DMS114 treated with DMSO at 0.1 percent for 48 hours (cell line): ENCODE data around the gene CCDC28A.

ENCODE experiments used
- DNase-seq: peaks from one replicate; lab custom pipeline; 2025; ENCODE audit not compliant: unreplicated experiment; lab: John Stamatoyannopoulos, UW

Gene CCDC28A

DNA sequence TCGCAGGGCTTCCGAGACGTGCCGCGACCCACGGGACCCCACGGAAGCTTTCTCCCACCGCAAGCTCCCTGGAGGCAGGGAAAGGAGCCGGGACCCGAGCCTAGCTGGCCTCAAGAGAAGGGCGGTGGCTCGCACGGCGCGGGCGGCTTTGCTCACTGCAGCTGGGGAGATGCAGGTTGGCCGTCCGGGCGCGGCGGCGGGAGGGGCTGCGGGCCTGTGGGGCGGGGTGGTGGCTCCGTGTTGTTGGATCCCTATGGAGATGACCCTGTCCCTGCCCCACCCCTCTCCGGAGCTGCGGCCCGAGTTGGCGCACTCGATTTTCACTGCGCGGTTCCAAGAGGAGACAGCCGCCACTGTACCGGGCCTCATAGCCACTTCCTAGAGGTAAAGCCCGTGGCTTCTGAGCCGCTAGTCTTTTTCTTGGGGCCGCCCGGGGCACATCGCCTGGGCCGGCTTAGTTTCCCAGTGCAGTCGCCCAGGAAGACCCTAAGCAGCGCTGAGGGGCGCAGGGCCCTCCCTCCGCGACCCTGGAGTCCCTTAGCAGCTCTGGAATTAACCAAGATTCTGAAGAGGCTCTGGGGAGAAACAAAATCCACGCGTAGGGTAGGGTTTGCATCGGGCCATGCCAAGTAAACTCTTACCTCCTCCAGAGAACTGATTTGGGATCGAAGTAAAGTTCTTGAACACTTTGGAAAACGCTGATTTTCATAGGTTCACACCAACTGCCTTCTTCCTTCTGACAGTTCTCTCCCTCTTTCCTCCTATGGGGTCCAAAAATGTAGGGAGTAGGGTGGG lies 22.4 kb downstream of the CCDC28A start, which contains the start of gene ECT2L:
Gene ECT2L (plus strand): TSS at position 279 of the 795 bp plus-strand sequence. CDS start 17,188 bp downstream, outside the sequence.
- DNase-seq: no peak

DNA sequence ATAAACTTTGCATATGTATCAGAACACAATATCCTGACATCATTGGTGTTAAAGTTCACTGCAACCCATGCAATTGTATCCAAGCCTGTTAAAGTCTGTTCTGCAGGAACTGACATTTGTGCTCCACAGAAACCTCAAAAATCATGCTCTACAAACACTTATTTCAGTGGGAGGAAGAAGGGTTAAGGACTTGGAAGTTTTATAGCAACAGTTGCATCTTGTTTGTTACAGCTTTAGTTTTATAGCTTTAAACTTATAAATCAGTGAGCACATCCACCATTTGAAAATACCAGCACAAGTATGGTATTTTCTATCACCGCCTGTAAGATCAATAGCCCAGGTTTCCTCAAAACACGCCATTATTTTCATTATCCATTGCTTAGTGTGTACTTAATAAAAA lies 23.2 kb downstream of the CCDC28A start:
- DNase-seq: no peak

DNA sequence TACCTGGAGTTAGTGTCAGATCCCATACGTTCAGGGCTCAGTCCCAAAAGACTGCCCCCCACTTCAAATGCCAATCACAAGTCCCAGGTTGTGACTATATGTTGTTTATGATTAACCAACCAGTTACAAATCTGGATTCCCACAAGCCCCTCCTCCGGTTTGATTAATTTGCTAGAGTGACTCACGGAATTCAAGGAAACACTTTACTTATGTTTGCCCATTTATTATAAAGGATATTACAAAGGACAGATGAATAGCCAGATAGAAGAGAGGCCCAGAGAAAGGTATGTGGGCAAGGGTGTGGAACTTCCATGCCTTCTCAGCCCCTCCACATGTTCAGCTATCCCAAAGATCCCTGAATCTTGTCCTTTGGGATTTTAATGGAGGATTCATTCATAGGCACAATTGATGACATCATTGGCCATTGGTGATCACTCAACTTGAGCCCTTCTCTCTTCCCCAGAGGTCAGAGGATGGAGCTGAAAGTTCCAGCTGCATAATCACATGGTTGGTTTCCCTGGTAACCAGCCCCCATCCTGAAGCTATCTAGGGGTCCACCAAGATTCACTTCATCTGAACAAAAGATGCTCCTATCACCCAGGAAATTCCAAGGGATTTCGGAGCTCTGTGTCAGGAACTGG lies 24.4 kb downstream of the CCDC28A start:
- no peak for DNase-seq

DNA sequence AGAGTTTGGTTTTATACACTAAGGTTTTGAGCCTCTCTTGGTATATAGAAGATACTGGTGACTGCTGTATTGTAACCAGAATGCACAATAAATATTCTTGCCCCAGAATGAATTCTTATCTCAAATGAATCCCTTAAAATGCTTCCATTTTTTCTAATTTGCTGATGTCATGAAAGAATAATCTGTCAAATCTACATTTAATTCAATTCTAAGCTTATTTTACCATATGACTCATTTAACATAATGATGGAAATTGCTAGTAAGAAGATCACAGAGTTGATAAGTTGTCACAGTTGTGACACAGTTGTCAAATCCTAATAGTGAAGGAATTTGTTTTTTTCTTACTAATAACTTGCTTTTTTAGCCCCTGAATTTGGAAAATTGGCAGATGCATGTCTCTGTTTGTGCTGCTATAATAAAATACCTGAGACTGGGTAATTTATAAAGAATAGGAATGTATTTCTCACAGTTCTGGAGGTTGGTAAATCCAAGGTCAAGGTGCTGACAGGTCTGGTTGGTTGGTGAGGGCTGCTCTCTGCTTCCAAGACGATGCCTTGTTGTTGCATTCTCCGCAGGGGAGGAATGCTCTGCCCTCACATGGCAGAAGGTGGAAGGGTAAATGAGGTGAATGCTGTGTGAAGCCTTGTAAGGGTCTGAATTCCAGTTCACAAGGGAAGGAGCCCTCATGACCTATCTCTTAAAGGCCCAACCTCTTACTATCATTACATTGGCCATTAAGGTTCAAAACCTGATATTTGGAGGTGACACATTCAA lies 27.0 kb downstream of the CCDC28A start:
- DNase-seq: no peak

DNA sequence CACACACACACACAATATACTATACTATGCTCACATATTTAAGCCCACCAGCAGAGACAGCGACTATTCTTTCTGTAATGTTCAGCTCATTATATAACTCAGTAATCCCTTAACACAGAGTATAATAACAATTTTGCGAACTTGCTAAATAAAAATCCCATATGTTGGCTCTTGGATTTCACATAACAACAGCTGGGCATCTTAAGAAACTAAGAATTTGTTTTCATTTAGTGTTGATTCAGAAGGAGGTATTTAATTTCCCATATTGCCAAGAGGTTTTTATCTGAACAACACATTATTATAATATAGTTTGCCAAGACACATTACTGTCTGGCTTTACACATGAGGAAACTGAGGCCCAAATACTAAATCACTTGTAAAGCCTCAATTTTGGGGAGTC lies 29.8 kb downstream of the CCDC28A start:
- DNase-seq: no peak

DNA sequence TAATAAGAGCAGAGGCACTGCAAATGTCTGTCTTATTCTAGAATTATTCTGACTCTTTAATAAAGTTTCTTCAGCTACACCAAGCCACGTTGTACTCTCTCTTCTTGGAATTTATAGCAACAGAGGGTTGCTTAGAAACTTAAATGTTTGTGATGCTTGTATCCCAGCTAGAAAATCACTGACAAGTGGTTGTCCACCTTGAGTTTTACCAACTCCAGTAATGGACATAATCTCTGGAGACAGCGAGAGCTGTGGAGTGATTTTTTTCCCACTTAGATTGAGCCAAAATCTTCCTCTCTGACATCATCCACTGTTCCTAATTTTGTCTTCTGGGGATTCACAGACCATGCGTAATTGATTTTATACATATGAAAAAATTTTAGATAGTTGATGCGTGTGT lies 30.3 kb downstream of the CCDC28A start:
- DNase-seq: no peak

DNA sequence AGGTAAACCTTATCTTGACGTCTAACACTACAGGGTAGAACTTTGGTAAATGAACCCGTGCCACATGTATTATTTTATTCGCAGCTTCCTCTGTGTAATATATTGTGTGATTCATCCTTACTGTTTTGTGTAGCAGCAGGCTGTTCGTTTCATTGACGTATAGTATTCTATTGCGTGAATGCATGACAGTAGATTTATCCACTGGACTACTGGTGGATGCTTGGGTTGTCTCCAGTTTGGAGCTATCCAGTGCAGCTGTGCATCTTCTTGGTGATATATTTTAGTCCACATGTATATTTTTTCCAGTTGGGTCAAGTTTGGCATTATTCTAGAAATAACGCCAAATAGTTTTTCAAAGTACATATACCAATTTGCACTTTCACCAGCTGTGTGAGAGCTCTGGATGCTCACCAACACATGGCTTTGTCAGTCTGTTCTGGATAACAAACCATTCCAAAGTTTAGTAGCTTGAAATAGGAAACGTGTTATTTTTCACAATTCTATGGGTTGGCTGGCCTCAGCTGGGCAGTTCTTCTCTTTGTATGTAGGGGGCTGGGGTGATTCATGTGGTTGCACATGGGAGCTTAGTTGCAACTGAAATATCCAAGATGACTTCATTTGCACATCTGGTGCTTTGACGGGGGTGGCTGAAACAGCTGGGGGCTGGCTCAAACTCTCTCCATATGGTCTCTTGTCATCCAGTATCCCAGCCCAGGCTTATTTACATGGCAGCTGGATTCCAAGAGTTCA lies 31.6 kb downstream of the CCDC28A start:
- no peak for DNase-seq

DNA sequence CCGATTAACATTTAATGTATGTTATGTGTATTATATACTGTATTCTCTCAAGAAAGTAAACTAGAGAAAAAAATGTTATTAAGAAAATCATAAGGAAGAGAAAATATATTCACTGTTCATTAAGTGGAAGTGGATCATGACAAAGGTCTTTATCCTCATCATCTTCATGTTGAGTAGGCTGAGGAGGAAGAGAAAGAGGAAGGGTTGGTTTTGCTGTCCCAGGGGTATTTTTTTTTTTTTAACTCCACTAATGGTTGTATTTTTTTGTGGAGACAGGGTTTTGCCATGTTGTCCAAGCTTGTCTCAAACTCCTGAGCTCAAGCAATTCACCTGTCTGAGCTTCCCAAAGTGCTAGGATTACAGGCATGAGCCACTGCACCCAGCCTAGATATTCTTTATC lies 33.3 kb downstream of the CCDC28A start:
- DNase-seq: no peak

DNA sequence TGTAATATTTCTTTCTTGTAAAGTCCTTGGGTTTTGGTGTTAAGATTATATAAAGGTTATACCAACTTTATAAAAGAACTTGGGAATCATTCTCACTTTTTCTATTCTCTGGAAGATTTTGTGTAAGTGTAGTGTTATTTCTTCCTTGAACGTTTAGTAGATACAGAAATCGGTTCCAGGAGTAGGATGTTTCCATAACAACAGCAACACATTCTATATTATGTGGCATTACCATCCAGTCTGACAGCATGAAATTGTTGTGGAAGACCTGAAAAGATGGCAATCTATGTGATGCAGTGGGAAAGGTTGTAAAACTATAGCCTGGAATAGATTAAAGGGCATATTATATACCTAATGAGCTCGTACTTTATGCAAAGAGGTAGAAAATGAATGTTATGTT lies 36.1 kb downstream of the CCDC28A start:
- DNase-seq: no peak

DNA sequence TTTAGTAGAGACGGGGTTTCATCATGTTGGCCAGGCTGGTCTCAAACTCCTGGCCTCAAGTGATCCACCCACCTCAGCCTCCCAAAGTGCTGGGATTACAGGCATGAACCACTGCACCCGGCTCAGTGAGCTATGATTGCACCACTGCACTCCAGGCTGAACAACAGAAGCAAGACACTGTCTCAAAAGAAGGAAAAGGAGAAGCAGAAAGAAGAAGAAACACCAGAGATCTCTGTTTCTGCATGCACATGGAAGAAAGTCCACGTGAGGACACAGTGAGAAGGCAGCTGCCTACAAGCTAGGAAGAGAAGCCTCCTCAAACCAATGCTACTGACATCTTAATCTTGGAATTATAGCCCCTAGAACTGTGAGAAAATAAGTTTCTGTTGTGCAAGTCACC lies 38.3 kb downstream of the CCDC28A start:
- DNase-seq: no peak

DNA sequence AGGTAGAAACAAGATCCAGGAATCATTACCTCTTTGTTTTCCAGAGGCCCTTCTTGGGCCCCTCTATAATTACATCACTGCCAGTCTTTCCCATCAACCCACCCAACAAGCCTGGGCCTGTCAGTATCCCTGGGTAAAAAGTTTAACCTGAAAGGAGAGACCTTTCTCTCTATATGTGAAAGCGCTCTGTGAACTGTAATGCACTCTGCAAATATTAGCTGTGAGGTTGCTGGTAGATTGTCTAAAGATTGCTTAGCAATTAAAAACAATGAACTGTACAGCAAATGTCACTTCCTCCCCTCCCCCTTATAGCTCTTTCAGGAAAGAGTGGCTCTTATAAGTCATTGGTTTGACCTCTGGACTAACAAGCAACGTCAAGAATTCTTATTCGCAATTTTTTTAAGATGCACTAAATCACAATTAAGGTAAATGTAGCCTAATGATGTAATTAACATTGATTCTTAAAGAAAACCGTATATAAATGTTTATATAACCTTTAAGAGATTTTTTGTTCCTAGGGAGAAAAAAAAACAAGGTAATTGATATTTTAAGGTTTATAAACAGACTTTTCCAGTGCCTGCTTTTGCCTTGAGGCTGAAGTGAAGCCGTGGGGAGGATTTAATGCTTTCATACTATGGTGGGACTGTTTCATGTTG lies 40.7 kb downstream of the CCDC28A start:
- no peak for DNase-seq

DNA sequence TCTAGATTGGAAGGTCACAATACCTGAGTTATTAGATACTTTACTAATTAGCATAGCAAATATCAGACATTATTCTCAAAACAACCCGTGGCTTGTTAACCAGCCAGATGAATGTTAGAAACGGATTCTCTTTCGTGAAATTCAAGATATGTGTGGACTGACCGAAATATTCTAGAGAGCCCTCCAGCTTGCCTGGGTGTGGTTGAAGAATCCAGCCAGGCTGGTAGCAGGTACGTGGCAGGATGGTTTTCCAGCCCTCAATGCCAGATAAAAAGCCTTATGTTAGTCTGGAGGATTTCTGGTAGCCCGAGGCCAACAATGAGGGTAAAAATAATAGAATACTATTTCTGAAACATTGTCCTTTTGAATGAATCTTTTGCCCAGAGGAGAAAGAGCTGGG lies 41.7 kb downstream of the CCDC28A start:
- DNase-seq: no peak

DNA sequence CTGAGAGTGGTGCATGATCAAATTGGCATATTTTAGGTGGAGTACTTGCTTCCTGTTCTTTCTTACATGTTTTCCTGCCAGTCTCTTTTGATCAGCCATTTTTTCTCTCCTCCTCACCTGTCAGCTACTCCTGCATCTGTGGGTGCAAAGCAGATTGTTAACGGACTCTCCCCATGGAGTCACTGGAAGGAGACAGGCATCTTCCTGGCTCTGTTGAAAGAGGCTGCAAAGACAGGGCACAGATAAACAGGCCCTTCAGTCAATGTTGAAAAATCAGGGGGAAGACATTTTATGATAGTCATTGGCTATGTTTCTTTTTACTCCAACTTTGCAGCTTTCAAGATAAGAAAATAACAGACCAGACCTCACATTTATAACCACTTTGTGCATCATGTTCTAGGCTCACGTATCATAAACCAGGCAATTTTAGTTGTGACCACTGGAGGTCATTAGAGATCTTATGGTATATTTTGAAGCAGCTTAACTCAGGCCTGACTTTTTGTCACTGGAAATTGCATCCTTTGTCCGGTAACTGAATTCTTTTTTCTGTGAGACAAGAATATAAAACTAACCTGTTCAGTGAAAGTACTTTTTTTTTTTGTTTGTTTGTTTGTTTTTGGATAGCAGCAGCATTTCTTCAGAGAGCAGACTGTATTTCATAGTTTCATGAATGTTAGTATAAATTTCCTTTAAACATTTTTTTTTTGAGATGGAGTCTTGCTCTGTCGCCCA lies 42.4 kb downstream of the CCDC28A start:
- peak; percentile 42 for DNase-seq

DNA sequence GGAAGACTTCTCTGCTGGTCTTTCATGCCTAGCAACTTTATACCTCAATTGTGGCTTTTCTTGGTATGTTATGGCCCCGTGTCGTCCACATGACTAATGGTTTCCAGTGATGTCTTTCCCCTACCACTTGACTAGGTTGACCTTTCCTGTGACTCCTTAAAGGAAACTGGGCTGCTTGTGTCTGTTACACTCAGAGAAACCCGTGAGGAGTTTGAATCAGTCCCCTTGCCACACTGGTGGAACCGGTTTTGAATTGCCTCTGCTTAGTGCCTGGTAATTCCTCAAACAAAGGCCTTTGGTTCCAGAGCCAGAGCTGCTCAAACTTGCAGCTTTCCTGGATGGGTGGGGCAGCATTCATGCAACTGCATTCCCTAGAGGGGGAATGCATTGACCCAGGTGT lies 44.2 kb downstream of the CCDC28A start:
- DNase-seq: no peak

DNA sequence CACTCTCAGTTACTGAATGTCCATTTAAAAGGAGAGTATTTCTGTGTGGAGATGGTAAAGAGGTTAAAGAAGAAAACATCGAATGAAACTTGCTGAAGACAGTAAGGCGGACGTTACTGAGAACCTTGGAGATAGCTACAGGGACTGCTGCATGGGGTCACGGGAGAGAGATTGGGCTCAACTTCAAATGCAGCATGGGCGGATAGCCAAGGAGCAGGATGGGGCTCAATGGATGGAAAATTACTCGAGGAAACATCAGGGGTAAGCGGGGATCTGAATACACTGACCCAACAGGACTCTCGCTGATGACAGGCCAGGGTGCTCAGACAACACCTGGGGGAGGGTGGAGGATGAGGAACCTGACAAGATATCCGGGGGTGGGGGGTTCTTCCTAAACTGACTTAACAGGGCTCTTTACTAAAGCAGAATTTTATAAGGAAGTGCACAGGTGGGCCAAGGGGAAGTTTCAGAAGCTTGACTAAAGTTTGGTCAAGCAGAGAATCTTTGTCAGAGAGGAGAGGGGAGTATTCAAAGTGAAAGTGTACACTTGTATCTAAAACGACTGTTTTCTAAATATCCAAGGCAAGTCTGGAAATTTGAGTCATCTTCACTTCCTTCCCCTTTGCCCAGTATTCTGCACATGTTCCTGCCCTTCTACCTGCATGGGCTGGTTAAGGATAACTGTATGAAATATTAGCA lies 45.1 kb downstream of the CCDC28A start:
- no peak for DNase-seq

DNA sequence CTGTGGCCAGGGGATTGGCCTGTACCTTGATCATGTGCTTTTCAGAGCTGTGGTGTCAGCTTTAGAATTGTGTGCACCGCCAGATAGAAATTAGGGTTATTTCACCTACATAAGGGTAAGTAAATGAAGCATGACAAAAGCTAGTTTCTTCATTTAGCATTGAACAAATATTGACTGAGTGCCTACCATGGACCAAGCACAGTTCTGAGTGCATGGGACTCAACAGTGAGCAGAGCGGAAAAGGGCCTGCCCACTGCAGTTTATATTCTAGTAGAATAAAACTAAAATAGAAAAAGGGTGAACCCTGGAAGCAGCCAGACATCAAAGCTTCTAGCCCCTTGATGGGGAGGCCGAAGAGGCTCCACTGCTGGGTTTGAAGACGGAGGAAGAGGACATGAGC lies 48.0 kb downstream of the CCDC28A start:
- no peak for DNase-seq

DNA sequence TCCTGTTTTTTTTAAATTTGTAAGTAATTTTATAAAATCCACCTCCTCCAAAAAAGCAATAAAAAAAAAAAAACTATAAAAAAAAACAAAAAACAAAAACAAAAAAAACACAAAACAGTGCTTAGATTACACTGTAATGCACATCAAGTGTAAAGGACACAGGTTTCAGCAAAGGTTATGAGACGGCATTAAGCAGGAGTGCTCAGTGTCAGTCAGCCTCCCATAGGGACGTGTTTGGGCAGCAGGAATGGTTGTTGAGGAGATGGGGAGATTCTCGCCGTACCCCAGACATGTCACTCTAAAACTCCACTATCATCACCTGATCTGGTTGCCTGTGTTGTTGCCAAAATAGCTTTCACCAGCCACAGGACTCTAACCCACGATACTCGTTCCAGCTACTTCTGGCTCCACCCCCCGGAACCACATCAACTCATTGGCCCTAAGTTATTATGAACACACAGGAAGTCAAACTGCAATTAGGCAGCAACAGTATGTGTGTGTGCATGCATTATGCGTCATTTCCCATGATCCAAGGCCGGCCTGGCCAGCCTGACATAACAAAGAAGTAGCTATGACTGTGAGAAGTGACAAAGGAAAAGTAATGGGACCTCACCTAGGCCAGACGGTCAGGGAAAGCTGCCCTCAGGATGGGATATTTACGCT lies 51.0 kb downstream of the CCDC28A start:
- no peak for DNase-seq

DNA sequence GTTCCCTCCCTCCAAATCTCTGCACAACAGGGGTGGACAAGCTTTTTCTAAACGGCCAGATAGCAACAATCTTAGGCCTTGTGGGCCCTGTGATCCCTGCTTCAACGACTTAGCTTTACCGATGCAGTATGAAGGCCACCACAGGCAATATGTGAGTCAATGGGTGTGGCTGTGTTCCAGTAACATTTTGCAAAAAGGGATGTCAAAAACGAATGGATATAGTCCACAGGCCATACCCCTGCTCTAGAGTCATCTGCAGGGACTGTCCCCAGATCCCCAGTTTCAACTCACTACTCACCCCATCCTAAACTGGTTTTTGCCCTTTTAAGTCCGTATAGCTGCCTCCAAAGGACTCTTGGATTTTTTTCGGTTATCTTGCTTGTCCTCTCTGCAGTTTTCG lies 56.7 kb downstream of the CCDC28A start:
- DNase-seq: no peak

DNA sequence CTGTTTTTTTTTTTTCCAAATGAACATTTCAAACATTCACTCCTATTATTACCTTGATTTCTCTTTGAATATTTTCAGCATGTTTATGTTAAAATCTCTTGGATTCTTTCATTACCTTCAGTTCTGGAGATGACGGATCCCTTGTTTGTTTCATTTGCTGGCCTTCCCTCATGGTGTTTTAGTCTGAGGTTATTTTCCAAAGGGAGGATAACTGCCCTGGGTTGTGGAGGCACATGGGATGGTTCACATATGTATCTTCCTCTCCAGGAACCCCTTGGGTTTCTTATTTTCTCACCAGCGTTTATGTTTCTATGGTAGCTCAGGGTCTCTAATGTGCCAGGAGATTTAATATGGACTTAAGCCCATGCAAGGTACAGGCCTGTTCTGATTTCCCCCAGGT lies 58.6 kb downstream of the CCDC28A start:
- no peak for DNase-seq
